Mesothelial cell of epicardium (in vitro differentiated cells): ENCODE measurements around the gene TIMM9. TPM values are rescaled to one million over a fixed set of nuclear protein-coding genes. Genes with fewer than 3 reads are reported as not detected.

ENCODE experiments used
- DNase-seq, 2 experiments: peaks; one replicate each; pipeline ENCODE4 v3.0.0; 2021; ENCODE audit warnings: low spot score in 2 of 2; ENCODE audit not compliant: unreplicated experiment in 2 of 2
- H3K27ac Mint-ChIP-seq: 2 replicates; pipeline ENCODE4 v1.8.0; 2021; ENCODE audit warnings: mixed read lengths
- H3K27me3 Mint-ChIP-seq: 2 replicates; pipeline ENCODE4 v1.8.0; 2021; ENCODE audit warnings: low read depth, mixed read lengths
- H3K36me3 Mint-ChIP-seq: 2 replicates; pipeline ENCODE4 v1.8.0; 2021; ENCODE audit warnings: mixed read lengths
- H3K4me1 Mint-ChIP-seq: 2 replicates; pipeline ENCODE4 v1.8.0; 2021; ENCODE audit warnings: mixed read lengths
- H3K4me3 Mint-ChIP-seq: 2 replicates; pipeline ENCODE4 v1.8.0; 2021; ENCODE audit warnings: mild to moderate bottlenecking, moderate library complexity, mixed read lengths
- H3K9me3 Mint-ChIP-seq: 2 replicates; pipeline ENCODE4 v1.8.0; 2021; ENCODE audit warnings: mixed read lengths
- CTCF ChIP-seq: fragments of 200-600 bp; sonication (generic); IDR thresholded peaks from one replicate; pipeline ENCODE4 v1.5.0; 2021; ENCODE audit warnings: antibody characterized with exemption; ENCODE audit not compliant: unreplicated experiment
- total RNA-seq: library from RNA; stranded (reverse); gene quantifications from 3 replicates; pipeline ENCODE4 v1.2.1, GENCODE V29; 2021

TIMM9 gene
- total RNA-seq, 1 donor from 2014 or later: 40.8 TPM

GRCh38 chr14:58414845-58415244 is 12.5 kb downstream of the TIMM9 start:
- TF ChIP-seq CTCF: no peak
- Mint-ChIP-seq H3K4me3 (no peak overlapping the region), H3K9me3 (peaks cover 19% of the 10 kb centered on the region), H3K36me3 (peaks cover 43% of the 10 kb centered on the region), H3K4me1 (no peaks in the 10 kb centered on the region), H3K27me3 (no peaks in the 10 kb centered on the region), H3K27ac (no peak overlapping the region)
- no peak for DNase-seq

DNA sequence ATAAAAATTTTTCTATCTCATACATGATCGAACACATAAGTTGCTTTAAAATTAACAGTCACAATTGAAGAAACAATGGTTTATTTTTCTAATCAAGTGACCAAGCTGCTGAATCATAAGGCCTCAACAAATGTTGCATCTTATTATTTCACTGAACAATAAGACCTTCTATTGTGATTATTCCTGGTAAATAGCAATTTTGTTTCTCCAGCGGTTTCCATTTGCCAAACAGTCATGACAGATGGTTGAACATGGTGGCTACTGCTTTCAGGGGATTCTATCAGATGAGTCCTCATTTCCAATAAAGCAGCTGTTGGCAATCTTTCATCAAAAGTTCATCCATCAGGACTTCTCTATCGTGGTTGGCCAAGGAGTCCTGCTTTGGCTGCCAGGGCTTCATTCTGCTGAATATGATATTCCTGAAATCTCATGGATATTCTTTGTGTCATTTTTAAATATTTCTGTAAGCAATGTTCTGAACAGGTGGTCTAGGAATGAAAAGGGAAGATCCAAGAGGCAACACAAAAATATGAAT is 18.6 kb downstream of the TIMM9 start:
- no peak overlapping the region for H3K27ac Mint-ChIP-seq
- no peak for TF ChIP-seq CTCF
- H3K4me1 Mint-ChIP-seq: no peaks in the 10 kb centered on the region
- H3K9me3 Mint-ChIP-seq: no peaks in the 10 kb centered on the region
- H3K27me3 Mint-ChIP-seq: no peaks in the 10 kb centered on the region
- DNase-seq: no peak
- no peak overlapping the region for H3K4me3 Mint-ChIP-seq
- H3K36me3 Mint-ChIP-seq: peaks cover 20% of the 10 kb centered on the region

GRCh38 chr14:58401587-58401986 is 25.7 kb downstream of the TIMM9 start:
- Mint-ChIP-seq H3K27ac (no peak overlapping the region), H3K27me3 (peaks cover 8% of the 10 kb centered on the region), H3K36me3 (peaks cover 1% of the 10 kb centered on the region), H3K4me3 (no peak overlapping the region), H3K4me1 (no peaks in the 10 kb centered on the region), H3K9me3 (no peaks in the 10 kb centered on the region)
- no peak for DNase-seq
- no peak for TF ChIP-seq CTCF

DNA sequence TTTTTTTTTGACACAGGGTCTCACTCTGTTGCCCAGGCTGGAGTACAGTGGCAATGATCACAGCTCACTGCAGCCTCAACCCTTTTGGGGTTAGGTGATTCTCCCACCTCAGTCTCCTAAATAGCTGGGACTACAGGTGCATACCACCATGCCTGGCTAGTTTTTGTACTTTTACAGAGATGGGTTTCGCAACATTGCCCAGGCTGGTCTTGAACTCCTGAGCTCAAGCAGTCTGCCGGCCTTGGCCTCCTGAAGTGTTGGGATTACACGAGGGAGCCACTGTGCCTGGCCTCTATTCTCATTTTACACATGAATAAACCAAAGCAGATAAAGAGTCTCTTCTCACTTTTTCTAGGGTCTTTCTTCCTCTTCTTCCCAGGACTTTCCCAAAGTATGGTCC is 28.4 kb downstream of the TIMM9 start:
- peaks cover 12% of the 10 kb centered on the region for H3K27me3 Mint-ChIP-seq
- H3K4me3 Mint-ChIP-seq: no peak overlapping the region
- peaks cover 1% of the 10 kb centered on the region for H3K36me3 Mint-ChIP-seq
- no peak for DNase-seq
- TF ChIP-seq CTCF: no peak
- H3K4me1 Mint-ChIP-seq: peaks cover 4% of the 10 kb centered on the region
- no peaks in the 10 kb centered on the region for H3K9me3 Mint-ChIP-seq
- no peak overlapping the region for H3K27ac Mint-ChIP-seq

DNA sequence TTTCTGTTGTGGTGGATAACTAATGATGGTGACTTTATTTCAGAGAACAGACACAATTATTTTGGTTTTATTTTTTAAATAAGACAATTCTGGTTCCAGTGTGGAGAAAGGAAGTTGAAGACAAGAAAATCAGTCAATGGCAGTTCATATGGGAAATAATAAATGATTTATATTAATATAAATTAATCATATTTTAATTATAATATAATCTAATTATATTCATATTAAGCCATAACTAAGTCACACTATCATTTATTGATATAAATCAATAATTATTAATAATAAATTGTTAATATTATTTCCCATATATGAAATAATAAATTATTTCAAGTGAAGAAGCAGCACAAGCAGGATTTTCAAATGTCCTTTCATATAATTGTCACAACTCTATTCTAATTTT is 28.8 kb downstream of the TIMM9 start:
- H3K27ac Mint-ChIP-seq: no peak overlapping the region

More for the DNA sequence above, 28.8 kb downstream of the TIMM9 start:
- DNase-seq: no peak
- H3K36me3 Mint-ChIP-seq: peaks cover 1% of the 10 kb centered on the region
- H3K27me3 Mint-ChIP-seq: peaks cover 12% of the 10 kb centered on the region
- TF ChIP-seq CTCF: no peak
- no peaks in the 10 kb centered on the region for H3K9me3 Mint-ChIP-seq
- no peak overlapping the region for H3K4me3 Mint-ChIP-seq
- peaks cover 4% of the 10 kb centered on the region for H3K4me1 Mint-ChIP-seq
